Heart left ventricle (tissue), 16 donors: Measurements from ENCODE around the gene PPP1R3D. TPM values are rescaled to one million over a fixed set of nuclear protein-coding genes. Genes with fewer than 3 reads are reported as not detected.

Experiments
- ATAC-seq, 4 donors: fragments of 200-7000 bp; cut with Tn5 transposase; one replicate each; pipeline ENCODE4 v1.9.1; 2020 to 2022; ENCODE audit warnings: moderate library complexity in 4 of 4, mild to moderate bottlenecking in 3 of 4, moderate number of reproducible peaks in 1 of 4
- DNase-seq, 5 donors: peaks; one replicate each; pipeline ENCODE4 v3.0.0-alpha.2; 2020
- H3K27ac ChIP-seq, 12 donors: fragments of 200-600 bp; sonication (generic) in 4 of 12; one replicate each; pipeline versions ENCODE4 v1.5.0 to v1.8.0; 2016 to 2022; ENCODE audit warnings: mild to moderate bottlenecking in 2 of 12
- H3K27me3 ChIP-seq, 9 donors: fragments of 200-600 bp; sonication (generic) in 2 of 9; one replicate each; pipeline versions ENCODE4 v1.5.1 to v1.8.0; 2016 to 2022; ENCODE audit warnings: mild to moderate bottlenecking in 3 of 9
- H3K36me3 ChIP-seq, 9 donors: fragments of 200-600 bp; sonication (generic) in 2 of 9; one replicate each; pipeline versions ENCODE4 v1.5.0 to v1.8.0; 2018 to 2022; ENCODE audit warnings: mild to moderate bottlenecking in 2 of 9
- H3K4me1 ChIP-seq, 12 donors: fragments of 200-600 bp; sonication (generic) in 4 of 12; one replicate each; pipeline versions ENCODE4 v1.5.0 to v1.8.0; 2016 to 2022; ENCODE audit warnings: mild to moderate bottlenecking in 3 of 12
- H3K4me3 ChIP-seq, 12 donors: fragments of 200-600 bp; sonication (generic) in 4 of 12; one replicate each; pipeline versions ENCODE4 v1.5.0 to v1.8.0; 2017 to 2022; ENCODE audit warnings: mild to moderate bottlenecking in 9 of 12, moderate library complexity in 4 of 12
- H3K9me3 ChIP-seq, 12 donors: fragments of 200-600 bp; sonication (generic) in 4 of 12; one replicate each; pipeline versions ENCODE4 v1.5.0 to v1.8.0; 2016 to 2022; ENCODE audit warnings: mild to moderate bottlenecking in 1 of 12
- POLR2A ChIP-seq, 2 donors: fragments of 450-650 bp; IDR thresholded peaks; one replicate each; pipeline ENCODE4 v1.6.1; 2017; ENCODE audit warnings: antibody characterized with exemption in 2 of 2, mild to moderate bottlenecking in 2 of 2, moderate library complexity in 2 of 2
- WGBS, 4 donors: extraction: QIAGEN DNeasy Blood & Tissue Kit in 2 of 4; methylation state at CpG; one replicate each; pipeline versions ENCODE4 v1.1.5 to v1.1.7; 2013 to 2018; 5-methylcytosine and 5-hydroxymethylcytosine counted together
- intact Hi-C, 10 donors: fragments of 100-400 bp; cut with DNase I; formaldehyde crosslinking; loops; one replicate each; pipeline versions ENCODE4 v1.11.1 to v1.14.2; 2022
- polyA plus RNA-seq, 2 donors: library from polyadenylated mRNA; stranded (reverse); fragments of 200-250 nt; gene quantifications; one replicate each; pipeline ENCODE4 v1.2.3, GENCODE V29; 2013
- total RNA-seq, 9 donors: library from RNA; depleted of rRNA in 2 of 9; stranded (reverse); fragments of >200 nt in 2 of 9; fragmentation: NEBNext Ultra II Directional in 3 of 9; extraction: Animal tissue kit (Norgen Biotek cat#: 25700) in 3 of 9; gene quantifications; one replicate each; pipeline versions ENCODE4 v1.1.0 to v1.2.4, GENCODE V29; 2016 to 2023
- TF ChIP-seq, protein P1 (sequence below), 12 donors: fragments of 200-600 bp; sonication (generic) in 4 of 12; IDR thresholded peaks; one replicate each; pipeline versions ENCODE4 v1.5.0 to v1.8.0; 2018 to 2022; ENCODE audit warnings: antibody characterized with exemption in 12 of 12, mild to moderate bottlenecking in 5 of 12
- donor health status: ischemic (EF 13 %, LVEDD 7.1; RV severe dilation, severe dysfunction).
- donor health status: healthy with polysubstance abuse.
- donor health status: DM: no; HTN: yes; CAD: no.
- donor health status: DM: no; HTN: no; CAD: no.
- donor health status: ischemic (EF 25% LVEDD 6.9; RV normal size, moderate dysfunction).
- donor health status: ischemic (EF 25% LVEDD 5.7; RV mildly dilated, moderate dysfunction).
- donor health status: healthy.
- donor health status: DM: yes; HTN: yes; CAD: no.
- donor health status: ischemic (EF 35%, LVEDD 5.7; RV mildly dilated, moderate dysfunction).
- donor health status: nonischemic (EF 11% LVEDD 7.7; RV severe dilation, severe dysfunction).
- donor health status: DM: yes; HTN: yes; CAD: no.
- donor health status: PGD.
- donor health status: ischemic (EF 29% LVEDD 5.4; RV normal size, mild dysfunction).
- donor health status: nonischemic (EF 23%, LVEDD 6.1; RV moderate dilation, normal function).

Gene PPP1R3D
- total and polyA plus RNA-seq, 11 donors = 5.6 to 14.7 (median 12.5) TPM

DNA sequence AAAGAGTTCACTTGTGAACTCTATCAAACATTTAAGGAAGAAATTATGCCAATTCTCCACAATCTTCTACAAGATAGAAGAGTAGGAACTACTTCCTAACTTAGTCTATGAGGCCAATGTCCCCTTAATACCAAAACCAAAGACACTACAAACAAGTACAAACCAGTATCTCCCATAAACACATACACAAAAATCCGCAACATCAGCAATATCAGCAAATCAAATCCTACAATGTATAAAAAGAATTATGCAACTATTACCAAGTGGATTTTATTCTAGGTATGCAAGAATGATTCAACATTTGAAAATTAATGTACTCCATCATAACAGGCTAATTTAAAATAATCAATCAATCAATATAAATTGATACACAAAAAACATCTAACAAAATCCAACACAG lies 52.1 kb downstream of the PPP1R3D start:
- intact Hi-C loops = no loop called here
- H3K36me3 ChIP-seq = no peaks in the 10 kb centered on the region
- H3K27me3 ChIP-seq = no peaks in the 10 kb centered on the region
- TF ChIP-seq, protein P1, sequence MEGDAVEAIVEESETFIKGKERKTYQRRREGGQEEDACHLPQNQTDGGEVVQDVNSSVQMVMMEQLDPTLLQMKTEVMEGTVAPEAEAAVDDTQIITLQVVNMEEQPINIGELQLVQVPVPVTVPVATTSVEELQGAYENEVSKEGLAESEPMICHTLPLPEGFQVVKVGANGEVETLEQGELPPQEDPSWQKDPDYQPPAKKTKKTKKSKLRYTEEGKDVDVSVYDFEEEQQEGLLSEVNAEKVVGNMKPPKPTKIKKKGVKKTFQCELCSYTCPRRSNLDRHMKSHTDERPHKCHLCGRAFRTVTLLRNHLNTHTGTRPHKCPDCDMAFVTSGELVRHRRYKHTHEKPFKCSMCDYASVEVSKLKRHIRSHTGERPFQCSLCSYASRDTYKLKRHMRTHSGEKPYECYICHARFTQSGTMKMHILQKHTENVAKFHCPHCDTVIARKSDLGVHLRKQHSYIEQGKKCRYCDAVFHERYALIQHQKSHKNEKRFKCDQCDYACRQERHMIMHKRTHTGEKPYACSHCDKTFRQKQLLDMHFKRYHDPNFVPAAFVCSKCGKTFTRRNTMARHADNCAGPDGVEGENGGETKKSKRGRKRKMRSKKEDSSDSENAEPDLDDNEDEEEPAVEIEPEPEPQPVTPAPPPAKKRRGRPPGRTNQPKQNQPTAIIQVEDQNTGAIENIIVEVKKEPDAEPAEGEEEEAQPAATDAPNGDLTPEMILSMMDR (IDR thresholded peaks at IDR 0.05) = no peak
- no peak for TF ChIP-seq POLR2A (IDR thresholded peaks at IDR 0.05)
- DNase-seq = no peak
- ATAC-seq = no peak
- WGBS, 4 donors = 93 to 98% (median 96%) methylated on average over 1 of the region's 1 CpG
- no peaks in the 10 kb centered on the region for H3K4me1 ChIP-seq
- H3K27ac ChIP-seq = no peak overlapping the region
- peaks cover 0 to 2% (median 0%) of the 10 kb centered on the region in 12 donors for H3K9me3 ChIP-seq
- H3K4me3 ChIP-seq = no peak overlapping the region

Other genes with a start within 250 kb of the PPP1R3D start
- gene SYCP2, start 6.7 kb downstream of the PPP1R3D start, total RNA-seq = 1 to 10 TPM in 7 of 9 donors, under 1 TPM in 2; 0.59 to 2.6 (median 1.1) TPM
- 1 to 10 TPM in 1 of 2 donors, under 1 TPM in 1; 0.71 to 1.6 TPM for gene SYCP2, start 6.7 kb downstream of the PPP1R3D start, polyA plus RNA-seq
- gene FAM217B, start 84 bp upstream of the PPP1R3D start, total RNA-seq = 10 to 100 TPM; 16.7 to 38.0 (median 26.4) TPM
- gene FAM217B, start 84 bp upstream of the PPP1R3D start, polyA plus RNA-seq = 1 to 10 TPM; 5.8 to 6.3 TPM
- 1 to 10 TPM in 4 of 9 donors, under 1 TPM in 5; 0.47 to 2.0 (median 0.98) TPM for gene CDH26, start 18.1 kb upstream of the PPP1R3D start, total RNA-seq
- gene CDH26, start 18.1 kb upstream of the PPP1R3D start, polyA plus RNA-seq = 1 to 10 TPM in 1 of 2 donors, under 1 TPM in 1; 0.30 to 1.3 TPM